GM21529 (cell line): Measurements from ENCODE around the gene CHCHD6.

Source experiments
- ATAC-seq: cut with Tn5 transposase; IDR thresholded peaks from one replicate; pipeline ENCODE4 v1.9.1; 2021; ENCODE audit not compliant: unreplicated experiment

CHCHD6 gene

GRCh38 chr3:126699011-126699410 lies 5.0 kb upstream of the CHCHD6 start:
- ATAC-seq, result no peak

DNA sequence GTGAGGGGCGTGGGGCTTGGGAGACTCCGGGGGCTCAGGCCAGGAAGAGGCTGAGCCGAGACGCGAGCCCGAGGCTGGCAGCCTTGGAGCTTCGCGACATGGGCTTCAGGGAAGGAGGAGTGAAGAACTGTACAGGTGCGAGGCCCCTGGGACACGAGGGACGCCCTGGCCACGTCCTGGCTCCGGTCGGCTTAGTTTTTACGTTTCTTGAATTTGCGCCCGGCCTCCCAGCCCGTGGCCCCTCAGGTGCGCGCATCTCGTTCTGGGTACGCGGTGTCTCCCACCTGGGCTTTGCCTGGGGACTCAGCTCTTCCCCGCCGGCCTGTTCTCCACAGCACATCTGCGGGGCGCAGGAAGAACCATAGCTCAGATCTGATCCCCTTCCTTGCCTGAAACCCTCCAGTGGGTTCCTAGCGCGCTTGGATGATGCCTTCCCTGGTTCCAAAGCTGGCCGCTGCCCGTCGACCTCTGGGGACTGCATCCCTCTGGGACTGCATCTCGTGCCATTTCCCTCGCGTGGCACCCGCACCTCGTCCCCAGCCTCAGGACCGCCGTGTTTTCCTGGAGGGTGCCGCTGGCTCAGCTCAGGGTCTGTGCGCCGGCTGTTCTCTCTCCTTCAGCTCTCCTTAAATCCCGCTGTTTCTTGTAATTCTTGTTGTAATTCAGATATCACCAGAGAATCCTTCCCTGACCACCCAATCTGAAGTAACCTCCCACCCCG lies 614 bp downstream of the CHCHD6 start:
- no peak for ATAC-seq

- ATAC-seq, result no peak
Observed at GRCh38 chr3:126706631-126707030, 2.6 kb downstream of the CHCHD6 start.

GRCh38 chr3:126711121-126711760 lies 7.2 kb downstream of the CHCHD6 start:
- no peak for ATAC-seq

- no peak for ATAC-seq
Observed at GRCh38 chr3:126713199-126713598, 9.2 kb downstream of the CHCHD6 start.

DNA sequence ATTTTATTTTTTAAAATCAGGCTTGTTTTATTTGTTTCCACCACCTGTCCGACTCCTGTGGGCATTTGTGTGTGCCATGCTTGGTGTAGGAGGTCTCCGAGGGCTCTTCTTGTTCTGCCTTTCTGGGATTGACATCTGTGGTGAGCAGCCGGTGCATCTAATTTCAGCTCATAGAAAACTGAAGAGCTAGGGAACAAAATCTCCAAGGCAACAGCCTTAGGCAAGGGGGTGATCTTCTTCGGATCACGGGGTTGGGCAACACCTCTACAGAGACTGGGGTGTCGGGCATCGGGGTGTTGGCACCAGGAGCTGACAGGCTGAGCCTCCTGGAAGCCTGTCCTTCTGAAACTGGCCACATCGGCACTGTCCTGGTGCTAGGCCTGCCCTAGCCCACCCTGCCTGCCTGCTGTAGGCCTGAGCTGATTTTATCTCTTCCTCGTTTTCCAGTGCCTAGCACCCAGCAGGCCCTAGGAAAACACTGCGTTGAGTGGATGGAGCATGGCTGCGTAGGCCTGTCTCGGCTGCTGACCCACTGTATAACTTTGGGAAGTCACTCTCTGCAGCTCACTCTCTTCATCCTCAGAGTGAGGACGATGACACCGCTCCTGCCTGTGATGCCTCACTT lies 10.3 kb downstream of the CHCHD6 start:
- no peak for ATAC-seq

DNA sequence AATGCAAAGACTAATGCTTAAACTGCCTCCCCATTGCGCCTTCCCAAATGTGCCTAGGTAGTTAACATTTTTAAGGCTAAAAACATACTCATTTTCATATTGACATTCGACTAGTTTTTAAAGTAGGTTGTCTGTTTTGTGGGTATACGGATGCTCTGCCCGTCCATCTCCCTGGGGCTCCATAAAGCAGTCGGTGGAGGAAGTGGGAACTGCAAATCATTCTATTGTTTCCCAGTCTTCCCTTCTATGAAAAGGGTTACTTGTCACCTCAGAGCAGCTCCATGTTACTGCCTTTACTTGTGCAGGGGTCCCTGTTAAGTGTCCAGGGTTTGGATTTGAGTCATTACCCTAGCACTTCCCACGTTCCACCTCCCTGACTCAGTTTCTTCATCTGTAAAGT lies 10.9 kb downstream of the CHCHD6 start:
- no peak for ATAC-seq

DNA sequence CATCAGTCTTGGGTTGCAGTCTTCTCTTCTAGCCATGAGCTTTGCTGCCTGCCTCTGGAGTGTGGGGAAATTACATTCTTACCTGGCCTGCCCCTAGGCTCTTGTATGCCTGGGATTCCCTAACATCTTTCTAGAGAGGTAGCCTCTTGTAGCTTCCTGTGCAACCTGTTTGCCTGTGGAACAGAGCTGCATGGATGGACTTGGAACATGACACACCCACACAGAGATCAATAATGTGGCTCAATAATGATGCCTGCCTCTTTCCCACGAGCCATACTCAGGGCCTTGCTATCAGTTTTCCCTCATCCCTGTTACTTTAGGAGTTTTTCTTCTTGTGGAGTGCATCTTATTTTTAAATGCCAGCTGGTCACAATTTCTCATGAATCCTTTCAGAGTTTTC lies 11.4 kb downstream of the CHCHD6 start:
- no peak for ATAC-seq

GRCh38 chr3:126716057-126716456 lies 12.0 kb downstream of the CHCHD6 start:
- no peak for ATAC-seq

- no peak for ATAC-seq
Observed at GRCh38 chr3:126718561-126719445, 14.8 kb downstream of the CHCHD6 start.

DNA sequence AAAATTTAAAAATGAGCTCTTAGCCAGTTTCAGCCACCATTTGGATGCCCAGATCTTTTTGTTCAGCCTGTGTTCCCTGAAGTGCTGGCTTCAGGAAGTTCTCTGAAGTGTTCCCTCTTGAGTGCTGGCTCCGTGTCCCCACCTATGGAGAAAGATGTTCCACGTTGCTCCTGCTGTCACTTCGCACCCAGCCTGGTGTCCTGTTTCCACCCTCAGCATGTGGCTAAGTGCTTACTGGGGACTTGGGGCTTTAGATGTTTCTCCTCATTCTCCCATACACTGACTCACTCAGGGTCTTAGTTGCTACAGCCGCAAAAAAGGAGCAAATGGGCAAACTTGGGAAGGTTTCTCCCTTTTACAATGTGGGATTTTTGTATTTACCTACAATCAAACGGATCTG lies 16.6 kb downstream of the CHCHD6 start:
- no peak for ATAC-seq

DNA sequence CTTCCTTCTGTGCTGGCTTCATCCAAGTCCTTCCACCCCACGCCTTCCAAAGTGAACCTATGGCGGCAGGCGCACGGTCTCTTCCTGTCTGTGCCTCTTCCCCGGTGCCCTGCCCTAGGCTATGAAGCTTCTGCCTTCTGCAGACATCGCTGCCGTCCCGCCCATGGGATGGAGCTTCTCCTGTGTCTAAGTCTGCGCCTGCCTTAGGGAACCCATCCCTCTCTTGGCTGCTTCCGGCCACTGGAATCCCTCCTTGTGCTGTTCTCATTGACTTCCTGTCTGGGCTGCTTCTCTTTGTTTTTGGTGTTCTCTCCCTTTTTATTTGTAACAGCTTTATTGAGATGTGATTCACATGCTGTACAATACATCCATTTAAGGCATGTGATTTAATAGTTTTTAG lies 17.2 kb downstream of the CHCHD6 start:
- ATAC-seq, result no peak

DNA sequence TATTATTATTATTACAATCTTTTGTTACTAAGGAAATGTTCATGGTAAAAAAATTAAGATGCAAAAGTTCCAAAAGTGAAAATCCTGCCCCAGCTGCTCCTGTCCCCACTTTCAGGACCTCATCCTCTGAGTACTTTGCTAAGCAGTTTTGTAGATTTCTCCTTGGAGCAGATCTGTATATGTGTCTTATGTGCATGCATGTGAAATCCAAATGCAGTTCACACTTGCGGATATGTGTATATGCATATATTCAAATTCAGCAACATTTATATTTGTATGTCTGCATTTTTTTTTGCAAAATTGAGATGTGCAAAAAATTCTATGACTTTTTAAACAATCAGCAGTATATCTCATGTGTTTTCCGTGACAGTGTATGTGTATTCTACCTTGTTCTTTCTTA lies 19.2 kb downstream of the CHCHD6 start:
- no peak for ATAC-seq

DNA sequence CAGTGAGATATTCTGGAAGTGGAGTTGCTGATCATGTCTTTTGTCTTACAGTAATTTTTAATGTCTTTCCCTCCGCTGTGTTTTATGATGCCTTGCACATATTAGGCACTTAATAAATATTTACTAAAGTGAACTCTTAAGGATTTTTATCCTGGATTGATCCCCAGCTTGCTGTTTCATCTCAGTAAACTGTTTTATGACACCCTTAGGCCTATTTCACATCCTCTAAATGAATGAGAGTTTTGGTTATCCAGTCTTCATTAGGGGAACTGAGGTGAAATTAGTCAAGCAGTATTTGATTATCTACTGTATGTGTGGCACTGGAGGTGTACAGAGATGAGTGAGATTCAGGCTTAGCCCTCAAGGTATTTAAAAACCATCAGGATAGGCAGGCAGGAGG lies 19.8 kb downstream of the CHCHD6 start:
- ATAC-seq, result no peak

DNA sequence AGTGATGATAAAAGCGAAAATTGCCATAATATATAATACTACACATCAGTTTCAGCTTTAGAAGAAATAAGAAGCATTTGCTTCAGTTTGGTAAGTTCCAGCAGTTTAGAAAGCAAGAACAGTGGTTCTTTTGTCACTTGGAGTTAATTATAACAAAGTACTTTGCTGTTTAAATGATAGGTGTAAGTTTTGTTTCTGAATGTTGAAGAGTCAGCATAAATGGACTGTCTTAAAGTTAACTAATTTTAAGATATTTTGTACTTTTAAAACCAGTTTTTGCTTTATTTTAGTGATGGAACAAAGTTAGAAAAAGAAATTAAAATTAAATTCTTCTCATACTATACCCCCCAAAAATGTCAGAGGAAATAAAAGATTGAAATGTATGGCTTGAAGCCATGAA lies 24.6 kb downstream of the CHCHD6 start:
- no peak for ATAC-seq

GRCh38 chr3:126730376-126730775 lies 26.3 kb downstream of the CHCHD6 start:
- no peak for ATAC-seq

DNA sequence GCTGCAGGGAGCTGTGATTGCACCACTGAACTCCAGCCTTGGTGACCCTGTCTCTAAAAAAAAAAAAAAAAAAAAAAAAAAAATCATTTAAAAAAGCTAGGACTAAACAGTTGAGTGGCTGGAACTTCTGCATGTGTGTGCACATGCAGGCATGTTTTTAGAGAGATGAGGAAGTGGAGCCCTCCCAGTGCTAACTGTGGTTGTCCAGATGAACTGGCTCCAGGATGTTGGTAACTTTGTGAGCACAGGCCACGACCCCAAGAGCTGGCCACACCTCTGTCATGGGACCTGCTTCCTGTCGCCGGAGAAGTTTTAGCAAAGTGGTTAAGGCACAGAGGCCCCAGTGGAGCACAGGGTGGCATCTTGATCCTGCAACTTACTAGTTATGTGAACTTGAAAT lies 27.0 kb downstream of the CHCHD6 start:
- ATAC-seq, result no peak

DNA sequence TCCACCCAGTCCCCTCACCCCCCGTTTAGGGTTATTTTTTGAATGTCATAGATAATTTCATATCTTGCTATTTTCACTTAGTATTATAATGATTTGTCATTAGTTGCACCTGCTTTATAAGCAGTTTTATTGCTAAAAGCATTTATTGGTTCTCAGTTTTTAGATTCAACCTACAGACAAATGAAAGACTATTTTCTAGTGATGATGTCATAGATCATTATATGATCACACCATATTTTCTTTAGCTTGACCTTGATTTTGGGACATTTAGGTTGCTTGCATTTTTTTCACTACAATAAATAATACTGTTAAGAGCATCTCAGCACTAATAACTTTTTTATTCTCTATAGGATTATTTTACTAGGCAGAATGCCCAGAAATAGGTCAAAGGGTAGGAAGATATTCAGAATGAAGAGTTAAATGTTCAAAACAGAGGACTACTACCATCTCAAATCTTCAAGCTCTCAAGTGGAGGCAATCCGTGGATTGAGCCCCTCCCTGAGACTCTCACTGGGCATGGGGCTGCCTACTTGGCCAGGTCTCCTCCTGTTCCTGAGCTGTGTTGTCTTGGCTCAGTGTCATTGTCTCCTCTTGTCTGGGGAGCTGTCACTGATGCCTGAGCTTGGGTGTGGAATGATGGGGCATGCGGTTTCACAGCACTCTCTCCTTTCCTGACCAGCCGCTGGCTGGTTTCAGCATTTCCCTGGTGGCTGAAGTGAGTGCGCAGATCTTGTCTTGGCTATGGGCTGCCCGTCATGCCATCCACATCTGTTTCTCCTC lies 28.4 kb downstream of the CHCHD6 start:
- ATAC-seq, result no peak

DNA sequence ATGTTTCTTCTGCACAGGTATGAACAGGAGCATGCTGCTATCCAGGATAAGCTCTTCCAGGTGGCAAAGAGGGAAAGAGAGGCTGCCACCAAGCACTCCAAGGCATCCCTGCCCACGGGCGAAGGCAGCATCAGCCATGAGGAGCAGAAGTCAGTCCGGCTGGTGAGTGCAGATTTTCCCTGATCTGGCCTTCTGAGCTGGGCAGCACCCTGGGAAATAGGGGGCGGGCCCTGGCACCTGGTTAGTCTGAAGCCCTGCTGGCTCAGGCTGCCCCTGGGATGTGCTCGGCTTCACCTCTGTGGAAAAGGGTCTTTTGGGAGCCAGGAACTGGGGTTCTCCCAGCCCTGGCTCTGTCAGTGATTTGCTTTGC lies 29.0 kb downstream of the CHCHD6 start:
- no peak for ATAC-seq

DNA sequence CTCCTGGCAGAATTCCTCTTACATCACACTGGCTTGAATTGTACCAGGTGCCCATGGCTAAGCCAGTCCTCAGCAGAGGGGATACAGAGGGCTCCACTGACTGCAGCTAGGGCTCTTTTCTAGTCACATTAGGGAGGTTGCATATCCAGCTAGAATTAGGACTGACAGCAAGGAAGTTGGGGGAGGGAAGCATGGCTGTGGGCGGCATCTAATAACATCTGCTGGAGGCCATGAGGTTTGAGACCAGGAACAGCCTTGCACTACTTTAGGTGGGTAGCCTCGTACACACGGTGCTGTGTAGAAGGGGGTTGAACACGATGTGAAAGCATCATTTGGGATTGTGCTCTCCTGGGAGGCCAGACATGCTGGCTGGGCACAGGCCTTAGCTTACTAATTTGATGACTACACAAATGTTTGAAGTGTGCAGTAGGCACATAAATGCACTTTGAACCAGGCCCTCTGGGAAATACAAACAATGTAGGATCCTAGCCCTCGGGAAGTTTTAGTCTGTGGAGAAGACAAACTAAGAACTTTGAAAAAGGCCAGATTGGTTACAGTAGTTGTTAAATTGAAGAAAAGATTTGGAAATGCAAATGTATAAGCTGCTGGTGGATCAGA lies 30.2 kb downstream of the CHCHD6 start:
- ATAC-seq, result no peak
